HepG2 (cell line): Measurements from ENCODE around the gene ICAM2. TPM values are rescaled to one million over a fixed set of nuclear protein-coding genes. Genes with fewer than 3 reads are reported as not detected.

Experiments
- KMT2B ChIP-seq: IDR thresholded peaks from 2 replicates; pipeline ENCODE4 v1.6.1; 2016; ENCODE audit warnings: missing genetic modification reagents, missing compliant biosample characterization
- MAZ ChIP-seq, 2 experiments: sonication (generic) in 1 of 2; formaldehyde crosslinking in 1 of 2; IDR thresholded peaks; 2 replicates each; pipeline versions ENCODE4 v1.5.0 to v1.6.1; 2012 to 2020; ENCODE audit warnings: low read depth in 2 of 2, mild to moderate bottlenecking in 2 of 2, borderline replicate concordance in 1 of 2, improper control_type of control experiment in 1 of 2, low read length in 1 of 2, missing genetic modification reagents in 1 of 2, moderate library complexity in 1 of 2
- MIXL1 ChIP-seq: IDR thresholded peaks from 2 replicates; pipeline ENCODE4 v1.6.1; 2016
- NR2F2 ChIP-seq: IDR thresholded peaks from 2 replicates; pipeline ENCODE4 v1.6.1; 2012; ENCODE audit warnings: low read depth, inconsistent platforms, borderline replicate concordance
- RFX3 ChIP-seq: IDR thresholded peaks from 2 replicates; pipeline ENCODE4 v1.6.1; 2016; ENCODE audit warnings: missing biosample characterization, missing genetic modification reagents
- SOX5 ChIP-seq: IDR thresholded peaks from 2 replicates; pipeline ENCODE4 v1.6.1; 2016; ENCODE audit warnings: borderline replicate concordance
- YEATS2 ChIP-seq: sonication (generic); formaldehyde crosslinking; IDR thresholded peaks from 2 replicates; pipeline ENCODE4 v1.4.0; 2020; ENCODE audit warnings: missing genetic modification reagents, borderline replicate concordance
- ZNF225 ChIP-seq: sonication (generic); formaldehyde crosslinking; IDR thresholded peaks from 2 replicates; pipeline ENCODE4 v1.4.0; 2020; ENCODE audit warnings: mild to moderate bottlenecking, missing genetic modification reagents
- ZNF564 ChIP-seq: sonication (generic); formaldehyde crosslinking; IDR thresholded peaks from 2 replicates; pipeline ENCODE4 v1.8.1; 2023; ENCODE audit warnings: mild to moderate bottlenecking, missing genetic modification reagents
- ZSCAN22 ChIP-seq: sonication (generic); formaldehyde crosslinking; IDR thresholded peaks from 2 replicates; pipeline ENCODE4 v1.4.0; 2020; ENCODE audit warnings: mild to moderate bottlenecking, missing genetic modification reagents
- polyA plus RNA-seq, 8 experiments: library from polyadenylated mRNA; depleted of rRNA in 3 of 8; stranded (reverse) in 7 of 8; unstranded in 1 of 8; fragments of >200 nt; fragmentation: Illumina TruSeq in 4 of 8; extraction: Trizol in 4 of 8; gene quantifications; 2 replicates each; pipeline versions ENCODE4 v1.2.1 to v1.2.3, GENCODE V29; 2011 to 2016; ENCODE audit warnings: low read depth in 4 of 8, missing spikeins in 1 of 8, mixed read lengths in 1 of 8; ENCODE audit not compliant: insufficient read depth in 1 of 8
- total RNA-seq, 5 experiments: library from RNA; depleted of rRNA; stranded (reverse); fragments of >200 nt; fragmentation: Illumina TruSeq; extraction: Trizol; gene quantifications; 2 replicates each; pipeline ENCODE4 v1.2.3, GENCODE V29; 2016; ENCODE audit warnings: low read depth in 1 of 5
- TF ChIP-seq, protein P1 (sequence below): sonication (generic); formaldehyde crosslinking; IDR thresholded peaks from 2 replicates; pipeline ENCODE4 v1.8.0; 2023; ENCODE audit warnings: mild to moderate bottlenecking, missing genetic modification reagents
- TF ChIP-seq, protein P2 (sequence below): sonication (generic); formaldehyde crosslinking; IDR thresholded peaks from 2 replicates; pipeline ENCODE4 v1.5.1; 2020; ENCODE audit warnings: missing genetic modification reagents, mild to moderate bottlenecking, borderline replicate concordance
- TF ChIP-seq, protein P3 (sequence below): sonication (generic); formaldehyde crosslinking; IDR thresholded peaks from 2 replicates; pipeline ENCODE4 v1.5.0; 2020; ENCODE audit warnings: missing genetic modification reagents, mild to moderate bottlenecking, borderline replicate concordance
- TF ChIP-seq, protein P4 (sequence below): sonication (generic); formaldehyde crosslinking; IDR thresholded peaks from 2 replicates; pipeline ENCODE4 v1.8.1; 2023; ENCODE audit warnings: mild to moderate bottlenecking, moderate library complexity, missing genetic modification reagents
- TF ChIP-seq, protein P5 (sequence below): sonication (generic); formaldehyde crosslinking; conservative IDR thresholded peaks from 2 replicates; pipeline ENCODE4 v1.4.0; 2020; ENCODE audit warnings: mild to moderate bottlenecking, missing genetic modification reagents, moderate library complexity

ICAM2 gene
- total and polyA plus RNA-seq, 2 of the 13 experiments (the other 11 are each of a cell fraction or from before 2014, with no cell fraction given) = 10.9 to 20.8 TPM

DNA sequence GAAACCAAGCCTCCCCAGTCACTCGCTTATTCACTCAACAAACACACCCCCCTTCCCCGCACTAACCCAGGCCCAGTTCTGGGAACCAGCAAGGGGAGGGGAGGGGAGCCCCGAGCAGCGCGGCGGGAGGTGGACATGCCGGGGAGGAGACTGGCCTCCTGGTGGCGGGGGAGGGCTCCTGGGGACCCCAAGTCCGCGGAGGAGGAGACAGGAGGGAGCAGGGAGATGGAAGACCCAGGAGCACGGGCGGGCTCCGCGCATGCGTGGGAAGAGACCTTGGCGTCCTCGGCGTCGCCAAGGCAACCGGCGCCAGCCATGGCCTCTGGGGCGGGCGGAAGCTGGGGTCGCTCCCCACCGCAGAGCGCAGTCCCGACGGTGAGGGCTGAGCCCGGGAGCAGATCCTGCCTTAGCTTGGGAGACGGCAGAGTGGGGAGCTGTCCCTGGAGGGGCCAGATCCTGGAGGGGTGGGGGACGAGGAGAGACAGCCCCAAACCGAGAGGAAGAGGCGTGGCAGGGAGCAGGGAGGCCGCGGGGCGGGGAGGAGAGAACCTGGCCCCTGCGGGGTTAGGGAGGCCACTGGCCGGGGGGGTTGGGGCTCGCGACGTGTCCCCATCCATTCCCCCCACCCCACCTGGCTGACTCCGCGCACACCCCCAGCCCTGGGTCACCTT lies 22.2 kb downstream of the ICAM2 start, which contains the start of gene PRR29 (continued):
- TF ChIP-seq, protein P1, sequence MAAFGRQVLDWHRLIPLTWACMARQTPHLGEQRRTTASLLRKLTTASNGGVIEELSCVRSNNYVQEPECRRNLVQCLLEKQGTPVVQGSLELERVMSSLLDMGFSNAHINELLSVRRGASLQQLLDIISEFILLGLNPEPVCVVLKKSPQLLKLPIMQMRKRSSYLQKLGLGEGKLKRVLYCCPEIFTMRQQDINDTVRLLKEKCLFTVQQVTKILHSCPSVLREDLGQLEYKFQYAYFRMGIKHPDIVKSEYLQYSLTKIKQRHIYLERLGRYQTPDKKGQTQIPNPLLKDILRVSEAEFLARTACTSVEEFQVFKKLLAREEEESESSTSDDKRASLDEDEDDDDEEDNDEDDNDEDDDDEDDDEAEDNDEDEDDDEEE = 0 out of 2 replicates have a peak, but pooled peaks have one; percentile 46
- TF ChIP-seq MIXL1 (CRISPR knock-in tag) (no peak), KMT2B (CRISPR knock-in tag) (no peak), ZNF564 (CRISPR knock-in tag) (no peak), RFX3 (peak; percentile 100), YEATS2 (CRISPR knock-in tag) (no peak), MAZ (IDR thresholded peaks at IDR 0.05; ENCODE audit: borderline replicate concordance, low read depth, low read length) (no peak), MAZ (CRISPR knock-in tag; IDR thresholded peaks at IDR 0.05; ENCODE audit: low read depth) (peak; percentile 55), NR2F2 (no peak), ZNF225 (CRISPR knock-in tag) (no peak), ZSCAN22 (CRISPR knock-in tag) (no peak), SOX5 (CRISPR knock-in tag) (no peak)
- TF ChIP-seq, protein P2, sequence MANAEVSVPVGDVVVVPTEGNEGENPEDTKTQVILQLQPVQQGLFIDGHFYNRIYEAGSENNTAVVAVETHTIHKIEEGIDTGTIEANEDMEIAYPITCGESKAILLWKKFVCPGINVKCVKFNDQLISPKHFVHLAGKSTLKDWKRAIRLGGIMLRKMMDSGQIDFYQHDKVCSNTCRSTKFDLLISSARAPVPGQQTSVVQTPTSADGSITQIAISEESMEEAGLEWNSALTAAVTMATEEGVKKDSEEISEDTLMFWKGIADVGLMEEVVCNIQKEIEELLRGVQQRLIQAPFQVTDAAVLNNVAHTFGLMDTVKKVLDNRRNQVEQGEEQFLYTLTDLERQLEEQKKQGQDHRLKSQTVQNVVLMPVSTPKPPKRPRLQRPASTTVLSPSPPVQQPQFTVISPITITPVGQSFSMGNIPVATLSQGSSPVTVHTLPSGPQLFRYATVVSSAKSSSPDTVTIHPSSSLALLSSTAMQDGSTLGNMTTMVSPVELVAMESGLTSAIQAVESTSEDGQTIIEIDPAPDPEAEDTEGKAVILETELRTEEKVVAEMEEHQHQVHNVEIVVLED (CRISPR knock-in tag) = 0 out of 2 replicates have a peak, but pooled peaks have one; percentile 39
- TF ChIP-seq, protein P3, sequence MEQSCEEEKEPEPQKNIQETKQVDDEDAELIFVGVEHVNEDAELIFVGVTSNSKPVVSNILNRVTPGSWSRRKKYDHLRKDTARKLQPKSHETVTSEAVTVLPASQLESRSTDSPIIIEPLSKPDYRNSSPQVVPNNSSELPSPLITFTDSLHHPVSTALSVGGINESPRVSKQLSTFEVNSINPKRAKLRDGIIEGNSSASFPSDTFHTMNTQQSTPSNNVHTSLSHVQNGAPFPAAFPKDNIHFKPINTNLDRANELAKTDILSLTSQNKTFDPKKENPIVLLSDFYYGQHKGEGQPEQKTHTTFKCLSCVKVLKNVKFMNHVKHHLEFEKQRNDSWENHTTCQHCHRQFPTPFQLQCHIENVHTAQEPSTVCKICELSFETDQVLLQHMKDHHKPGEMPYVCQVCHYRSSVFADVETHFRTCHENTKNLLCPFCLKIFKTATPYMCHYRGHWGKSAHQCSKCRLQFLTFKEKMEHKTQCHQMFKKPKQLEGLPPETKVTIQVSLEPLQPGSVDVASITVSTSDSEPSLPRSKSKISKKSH (CRISPR knock-in tag) = peak; percentile 64; the same call in 1 of the 2 replicates
- TF ChIP-seq, protein P4, sequence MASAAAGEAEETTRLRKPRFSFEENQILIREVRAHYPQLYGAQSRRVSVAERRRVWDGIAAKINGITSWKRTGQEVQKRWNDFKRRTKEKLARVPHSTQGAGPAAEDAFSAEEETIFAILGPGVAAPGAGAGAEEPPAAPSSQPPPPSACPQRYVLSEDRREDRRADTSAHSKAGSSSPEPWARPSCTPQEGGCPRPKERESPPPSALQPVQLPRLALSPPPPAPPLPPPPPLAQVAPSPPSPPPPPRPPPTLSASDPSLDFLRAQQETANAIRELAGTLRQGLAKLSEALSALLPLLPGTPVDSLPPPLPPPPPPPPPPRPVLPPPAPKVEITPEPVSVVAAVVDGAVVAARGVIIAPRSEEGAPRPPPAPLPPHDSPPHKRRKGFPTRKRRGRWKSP = no peak
- TF ChIP-seq, protein P5, sequence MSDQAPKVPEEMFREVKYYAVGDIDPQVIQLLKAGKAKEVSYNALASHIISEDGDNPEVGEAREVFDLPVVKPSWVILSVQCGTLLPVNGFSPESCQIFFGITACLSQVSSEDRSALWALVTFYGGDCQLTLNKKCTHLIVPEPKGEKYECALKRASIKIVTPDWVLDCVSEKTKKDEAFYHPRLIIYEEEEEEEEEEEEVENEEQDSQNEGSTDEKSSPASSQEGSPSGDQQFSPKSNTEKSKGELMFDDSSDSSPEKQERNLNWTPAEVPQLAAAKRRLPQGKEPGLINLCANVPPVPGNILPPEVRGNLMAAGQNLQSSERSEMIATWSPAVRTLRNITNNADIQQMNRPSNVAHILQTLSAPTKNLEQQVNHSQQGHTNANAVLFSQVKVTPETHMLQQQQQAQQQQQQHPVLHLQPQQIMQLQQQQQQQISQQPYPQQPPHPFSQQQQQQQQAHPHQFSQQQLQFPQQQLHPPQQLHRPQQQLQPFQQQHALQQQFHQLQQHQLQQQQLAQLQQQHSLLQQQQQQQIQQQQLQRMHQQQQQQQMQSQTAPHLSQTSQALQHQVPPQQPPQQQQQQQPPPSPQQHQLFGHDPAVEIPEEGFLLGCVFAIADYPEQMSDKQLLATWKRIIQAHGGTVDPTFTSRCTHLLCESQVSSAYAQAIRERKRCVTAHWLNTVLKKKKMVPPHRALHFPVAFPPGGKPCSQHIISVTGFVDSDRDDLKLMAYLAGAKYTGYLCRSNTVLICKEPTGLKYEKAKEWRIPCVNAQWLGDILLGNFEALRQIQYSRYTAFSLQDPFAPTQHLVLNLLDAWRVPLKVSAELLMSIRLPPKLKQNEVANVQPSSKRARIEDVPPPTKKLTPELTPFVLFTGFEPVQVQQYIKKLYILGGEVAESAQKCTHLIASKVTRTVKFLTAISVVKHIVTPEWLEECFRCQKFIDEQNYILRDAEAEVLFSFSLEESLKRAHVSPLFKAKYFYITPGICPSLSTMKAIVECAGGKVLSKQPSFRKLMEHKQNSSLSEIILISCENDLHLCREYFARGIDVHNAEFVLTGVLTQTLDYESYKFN (CRISPR knock-in tag) = no peak; the same call in 1 of the 2 replicates
